ENCODE results near the gene FAM193A.

DNA sequence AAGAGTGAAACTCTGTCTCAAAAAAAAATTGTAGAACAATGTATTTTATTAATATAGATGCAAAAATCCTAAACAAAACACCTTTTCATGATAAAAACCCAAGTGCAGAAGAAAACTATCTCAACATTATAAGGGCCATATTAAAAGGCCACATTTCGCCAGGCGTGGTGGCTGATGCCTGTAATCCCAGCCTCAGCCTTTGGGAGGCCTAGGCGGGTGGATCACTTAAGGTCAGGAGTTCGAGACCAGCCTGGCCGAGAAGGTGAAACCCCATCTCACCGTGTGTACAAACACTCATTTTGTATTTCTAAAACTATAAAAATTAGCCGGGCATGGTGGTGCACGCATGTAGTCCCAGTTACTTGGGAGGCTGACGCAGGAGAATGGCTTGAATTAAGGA lies 9.9 kb upstream of the FAM193A start:
- TF ChIP-seq GATA1 (IDR thresholded peaks at IDR 0.05; ENCODE audit: low read depth, low read length) = no peak
- TF ChIP-seq POLR2A (IDR thresholded peaks at IDR 0.05; ENCODE audit: low read length) = no peak

Measured in erythroblast (primary cell).